H9 (cell line): ENCODE measurements around the gene ABCF1. TPM values are rescaled to one million over a fixed set of nuclear protein-coding genes. Genes with fewer than 3 reads are reported as not detected.

Experiments
- DNase-seq: peaks from one replicate; pipeline ENCODE4 v3.0.0-alpha.2; 2017
- H2AFZ ChIP-seq: one replicate; pipeline ENCODE4 v1.6.1; 2013; ENCODE audit warnings: mild to moderate bottlenecking, low read length, control low read depth, moderate library complexity
- H2AK5ac ChIP-seq: 2 replicates; pipeline ENCODE4 v1.6.1; 2013; ENCODE audit warnings: low read length, control low read depth, mixed read lengths; ENCODE audit not compliant: insufficient read length
- H2BK120ac ChIP-seq: one replicate; pipeline ENCODE4 v1.6.1; 2013; ENCODE audit warnings: low read depth, mild to moderate bottlenecking, low read length, control low read depth, inconsistent platforms; ENCODE audit not compliant: poor library complexity, severe bottlenecking
- H2BK12ac ChIP-seq: 2 replicates; pipeline ENCODE4 v1.6.1; 2013; ENCODE audit warnings: low read length, control low read depth, mixed read lengths, low read depth; ENCODE audit not compliant: insufficient read length
- H2BK15ac ChIP-seq: 2 replicates; pipeline ENCODE4 v1.6.1; 2013; ENCODE audit warnings: low read depth, low read length, control low read depth
- H2BK20ac ChIP-seq: one replicate; pipeline ENCODE4 v1.6.1; 2013; ENCODE audit warnings: low read depth, mild to moderate bottlenecking, low read length, control low read depth, inconsistent platforms; ENCODE audit not compliant: poor library complexity, severe bottlenecking
- H2BK5ac ChIP-seq: 2 replicates; pipeline ENCODE4 v1.6.1; 2013; ENCODE audit warnings: low read length, control low read depth, mixed read lengths; ENCODE audit not compliant: insufficient read length
- H3K14ac ChIP-seq: 2 replicates; pipeline ENCODE4 v1.6.1; 2013; ENCODE audit warnings: low read length, control low read depth; ENCODE audit not compliant: insufficient read depth
- H3K18ac ChIP-seq: 2 replicates; pipeline ENCODE4 v1.6.1; 2013; ENCODE audit warnings: low read depth, mild to moderate bottlenecking, mixed read lengths, low read length, control low read depth; ENCODE audit not compliant: insufficient read length
- H3K23ac ChIP-seq: 2 replicates; pipeline ENCODE4 v1.6.1; 2013; ENCODE audit warnings: low read length, control low read depth, mixed read lengths, low read depth; ENCODE audit not compliant: insufficient read length
- H3K23me2 ChIP-seq: 2 replicates; pipeline ENCODE4 v1.6.1; 2013; ENCODE audit warnings: low read depth, mild to moderate bottlenecking, mixed read lengths, low read length, control low read depth; ENCODE audit not compliant: insufficient read length, poor library complexity, severe bottlenecking
- H3K27ac ChIP-seq: 2 replicates; pipeline ENCODE4 v1.5.1; 2013; ENCODE audit warnings: low read length, control low read depth, mixed read lengths, low read depth; ENCODE audit not compliant: insufficient read length
- H3K27me3 ChIP-seq: 2 replicates; pipeline ENCODE4 v1.6.1; 2013; ENCODE audit warnings: low read length, control low read depth, inconsistent platforms; ENCODE audit not compliant: insufficient read depth
- H3K4ac ChIP-seq: 2 replicates; pipeline ENCODE4 v1.6.1; 2013; ENCODE audit warnings: low read depth, mild to moderate bottlenecking, control low read depth, inconsistent platforms, low read length, moderate library complexity
- H3K4me1 ChIP-seq: 2 replicates; pipeline ENCODE4 v1.6.1; 2013; ENCODE audit warnings: low read length, control low read depth, inconsistent platforms; ENCODE audit not compliant: insufficient read depth
- H3K4me2 ChIP-seq: 2 replicates; pipeline ENCODE4 v1.6.1; 2013; ENCODE audit warnings: low read length, control low read depth, mixed read lengths; ENCODE audit not compliant: insufficient read length, insufficient read depth
- H3K56ac ChIP-seq: 2 replicates; pipeline ENCODE4 v1.6.1; 2013; ENCODE audit warnings: low read depth, mild to moderate bottlenecking, mixed read lengths, low read length, control low read depth; ENCODE audit not compliant: insufficient read length
- H3K79me1 ChIP-seq: 2 replicates; pipeline ENCODE4 v1.6.1; 2013; ENCODE audit warnings: low read depth, mild to moderate bottlenecking, moderate library complexity, low read length, control low read depth, inconsistent platforms; ENCODE audit not compliant: insufficient read depth, poor library complexity, severe bottlenecking
- H3K79me2 ChIP-seq: 2 replicates; pipeline ENCODE4 v1.6.1; 2013; ENCODE audit warnings: low read length, control low read depth, inconsistent platforms; ENCODE audit not compliant: insufficient read depth
- H3K9ac ChIP-seq: 2 replicates; pipeline ENCODE4 v1.6.1; 2013; ENCODE audit warnings: low read length, control low read depth, mixed read lengths; ENCODE audit not compliant: insufficient read length; ENCODE audit errors: extremely low read depth
- H3K9me3 ChIP-seq: one replicate; pipeline ENCODE4 v1.6.1; 2013; ENCODE audit warnings: low read depth, low read length, inconsistent platforms; ENCODE audit not compliant: control insufficient read depth
- H3T11ph ChIP-seq: one replicate; pipeline ENCODE4 v1.6.1; 2013; ENCODE audit warnings: mild to moderate bottlenecking, low read length, control low read depth, inconsistent platforms
- H4K20me1 ChIP-seq: one replicate; pipeline ENCODE4 v1.6.1; 2013; ENCODE audit not compliant: control insufficient read depth, insufficient read length, insufficient read depth
- H4K5ac ChIP-seq: 2 replicates; pipeline ENCODE4 v1.6.1; 2013; ENCODE audit warnings: low read depth, mild to moderate bottlenecking, mixed read lengths, low read length, control low read depth; ENCODE audit not compliant: insufficient read length
- H4K8ac ChIP-seq: replicated peaks from 2 replicates; pipeline ENCODE4 v1.6.1; 2013; ENCODE audit warnings: low read length, control low read depth, mixed read lengths, low read depth; ENCODE audit not compliant: insufficient read length
- H4K91ac ChIP-seq: 2 replicates; pipeline ENCODE4 v1.6.1; 2013; ENCODE audit warnings: low read depth, mild to moderate bottlenecking, moderate library complexity, mixed read lengths, low read length, control low read depth; ENCODE audit not compliant: insufficient read length
- H3K27ac Mint-ChIP-seq, 3 experiments: 2 replicates in 2 of 3; 3 replicates in 1 of 3; pipeline ENCODE4 v1.8.0; 2020 to 2021; ENCODE audit warnings: mixed read lengths in 3 of 3, mild to moderate bottlenecking in 1 of 3, moderate library complexity in 1 of 3
- H3K27me3 Mint-ChIP-seq: 2 replicates; pipeline ENCODE4 v1.8.0; 2021; ENCODE audit warnings: low read depth, mild to moderate bottlenecking, moderate library complexity, mixed read lengths
- H3K36me3 Mint-ChIP-seq, 3 experiments: 2 replicates in 2 of 3; 3 replicates in 1 of 3; pipeline ENCODE4 v1.8.0; 2020 to 2021; ENCODE audit warnings: low read depth in 3 of 3, mixed read lengths in 3 of 3; ENCODE audit not compliant: insufficient read depth in 1 of 3
- H3K4me1 Mint-ChIP-seq, 2 experiments: 2 replicates each; pipeline ENCODE4 v1.8.0; 2020; ENCODE audit warnings: mixed read lengths in 2 of 2
- H3K4me3 Mint-ChIP-seq, 2 experiments: 2 replicates in 1 of 2; 3 replicates in 1 of 2; pipeline ENCODE4 v1.8.0; 2020 to 2021; ENCODE audit warnings: mild to moderate bottlenecking in 2 of 2, mixed read lengths in 2 of 2, moderate library complexity in 1 of 2
- H3K9me3 Mint-ChIP-seq, 2 experiments: 2 replicates in 1 of 2; 3 replicates in 1 of 2; pipeline ENCODE4 v1.8.0; 2020; ENCODE audit warnings: mild to moderate bottlenecking in 2 of 2, mixed read lengths in 2 of 2, moderate library complexity in 1 of 2
- CTCF ChIP-seq: fragments of 200-600 bp; sonication (generic); conservative IDR thresholded peaks from 3 replicates; pipeline ENCODE4 v1.8.0; 2021; ENCODE audit warnings: antibody characterized with exemption, mild to moderate bottlenecking
- WGBS: extraction: QIAGEN DNeasy Blood & Tissue Kit; methylation state at CpG from one replicate; pipeline ENCODE4 v1.1.7; 2013; ENCODE audit warnings: missing lambda C conversion rate, low lambda C conversion rate, mixed read lengths; ENCODE audit not compliant: insufficient read length; ENCODE audit errors: extremely low coverage; 5-methylcytosine and 5-hydroxymethylcytosine counted together
- total RNA-seq: library from RNA; stranded (reverse); gene quantifications from 2 replicates; pipeline ENCODE4 v1.2.1, GENCODE V29; 2021

Gene ABCF1
- total RNA-seq, 1 experiment from 2014 or later, result 118 TPM

- Histone ChIP-seq H2BK15ac (no peak overlapping the region), H3K23me2 (no peaks in the 10 kb centered on the region), H2AK5ac (no peak overlapping the region), H2BK120ac (no peak overlapping the region), H3K9me3 (no peaks in the 10 kb centered on the region), H3K27me3 (no peaks in the 10 kb centered on the region), H3K79me2 (no peaks in the 10 kb centered on the region), H4K20me1 (no peaks in the 10 kb centered on the region), H2AFZ (no peak overlapping the region), H3K4ac (no peak overlapping the region), H3K4me1 (no peaks in the 10 kb centered on the region), H3T11ph (no peak overlapping the region), H3K27ac (no peak overlapping the region), H3K18ac (no peak overlapping the region), H2BK12ac (no peak overlapping the region), H3K23ac (no peak overlapping the region), H3K9ac (no peak overlapping the region), H4K5ac (no peak overlapping the region), H3K14ac (no peak overlapping the region), H2BK20ac (no peak overlapping the region), H4K91ac (no peak overlapping the region), H3K79me1 (no peaks in the 10 kb centered on the region), H2BK5ac (no peak overlapping the region), H4K8ac (no peak overlapping the region), H3K4me2 (no peak overlapping the region), H3K56ac (no peak overlapping the region)
- Mint-ChIP-seq H3K27me3 (no peaks in the 10 kb centered on the region), H3K27ac (no peak overlapping the region), H3K4me3 (peak overlapping the region in 1 of 2 experiments; percentile 3; a peak in 1 of 5 replicates), H3K9me3 (no peaks in the 10 kb centered on the region), H3K4me1 (no peaks in the 10 kb centered on the region), H3K36me3 (peaks cover 19 to 73% (median 58%) of the 10 kb centered on the region in 3 experiments; a peak in 6 of 7 replicates)
- DNase-seq, result no peak
- WGBS, result no CpG with 5 or more reads among the region's 2 CpGs
- no peak for TF ChIP-seq CTCF
These were observed 22.9 kb upstream of the ABCF1 start for GRCh38 chr6:30548375-30548774.
